GM12878 (cell line): ENCODE data around the gene SUPT6H. TPM values are rescaled to one million over a fixed set of nuclear protein-coding genes. Genes with fewer than 3 reads are reported as not detected.

ENCODE experiments used
- ATAC-seq: fragments of 200-7000 bp; cut with Tn5 transposase; 3 replicates; pipeline ENCODE4 v1.9.1; 2020; ENCODE audit warnings: mild to moderate bottlenecking, moderate library complexity
- BruUV-seq: library from RNA; stranded (reverse); fragments of 400-500 nt; replicated peaks from 2 replicates; lab custom pipeline; 2021; lab: Mats Ljungman, UMichigan
- CTCF ChIA-PET: fragments of 300-600 bp; sonication (Branson Sonifier 250); formaldehyde crosslinking; extraction: SDS; loops from one replicate; lab custom pipeline; 2021; ENCODE audit warnings: inconsistent platforms; lab: Yijun Ruan, JAX
- POLR2A ChIA-PET: fragments of 350-600 bp; formaldehyde crosslinking; extraction: SDS; loops from one replicate; lab custom pipeline; 2021; ENCODE audit warnings: inconsistent platforms; lab: Charles Lee
- RAD21 ChIA-PET: fragments of 300-600 bp; sonication (Branson Sonifier 250); formaldehyde crosslinking; loops from one replicate; lab custom pipeline; 2023; ENCODE audit warnings: antibody characterized with exemption; ENCODE audit not compliant: unreplicated experiment; lab: Charles Lee
- SMC1A ChIA-PET: fragments of 300-600 bp; sonication (Branson Sonifier 250); formaldehyde crosslinking; loops from one replicate; lab custom pipeline; 2023; ENCODE audit not compliant: unreplicated experiment, uncharacterized antibody; lab: Charles Lee
- DNase-seq: peaks from one replicate; pipeline ENCODE4 v3.0.0-alpha.2; 2011; ENCODE audit warnings: low read depth, low spot score
- FAIRE-seq: peaks from 3 replicates; lab custom pipeline; 2011; peaks lifted over from hg19 to GRCh38; lab: Jason Lieb, UNC
- H2AFZ ChIP-seq: 2 replicates; pipeline ENCODE4 v1.6.0; 2011; ENCODE audit warnings: low read depth, low read length, control low read depth; ENCODE audit not compliant: control insufficient read depth
- H3K27ac ChIP-seq: 2 replicates; pipeline ENCODE4 v1.5.1; 2011; ENCODE audit warnings: control low read depth; ENCODE audit not compliant: control insufficient read depth, insufficient read depth
- H3K27me3 ChIP-seq, 2 experiments: replicated peaks in 1 of 2; 2 replicates each; pipeline versions ENCODE4 v1.6.0 to v1.6.1; 2011; ENCODE audit warnings: low read length in 1 of 2; ENCODE audit not compliant: control insufficient read depth in 2 of 2, insufficient read depth in 2 of 2
- H3K36me3 ChIP-seq, 2 experiments: 2 replicates each; pipeline ENCODE4 v1.5.1; 2011; ENCODE audit warnings: low read length in 1 of 2; ENCODE audit not compliant: control insufficient read depth in 2 of 2, insufficient read depth in 2 of 2
- H3K4me1 ChIP-seq: 2 replicates; pipeline ENCODE4 v1.6.1; 2011; ENCODE audit warnings: mild to moderate bottlenecking, low read length, moderate library complexity, mixed read lengths; ENCODE audit not compliant: control insufficient read depth, insufficient read depth
- H3K4me2 ChIP-seq: 2 replicates; pipeline ENCODE4 v1.6.0; 2011; ENCODE audit warnings: control low read depth; ENCODE audit not compliant: control insufficient read depth, insufficient read depth
- H3K4me3 ChIP-seq: fragments of 200-600 bp; sonication (generic); 2 replicates; pipeline ENCODE4 v1.5.1; 2016
- H3K79me2 ChIP-seq: 2 replicates; pipeline ENCODE4 v1.6.0; 2011; ENCODE audit warnings: low read length; ENCODE audit not compliant: control insufficient read depth, insufficient read depth
- H3K9ac ChIP-seq: 2 replicates; pipeline ENCODE4 v1.8.0; 2011; ENCODE audit warnings: low read length, control low read depth, mixed read lengths; ENCODE audit not compliant: control insufficient read depth, insufficient read depth
- H3K9me3 ChIP-seq: replicated peaks from 3 replicates; pipeline ENCODE4 v1.5.1; 2011; ENCODE audit warnings: mild to moderate bottlenecking, low read length; ENCODE audit not compliant: control insufficient read depth, insufficient read depth
- H4K20me1 ChIP-seq: 2 replicates; pipeline ENCODE4 v1.6.0; 2011; ENCODE audit not compliant: control insufficient read depth, insufficient read depth
- BCL3 ChIP-seq: IDR thresholded peaks from 2 replicates; pipeline ENCODE4 v1.6.1; 2011; ENCODE audit warnings: borderline replicate concordance, low read depth, mild to moderate bottlenecking, moderate library complexity, low read length; ENCODE audit not compliant: insufficient read depth, poor library complexity, severe bottlenecking
- BRCA1 ChIP-seq: IDR thresholded peaks from 2 replicates; pipeline ENCODE4 v1.6.1; 2011; ENCODE audit warnings: low read depth, low read length, improper control_type of control experiment
- HDAC2 ChIP-seq: fragments of 200-600 bp; sonication (generic); IDR thresholded peaks from 2 replicates; pipeline ENCODE4 v1.6.1; 2017
- KLF5 ChIP-seq: fragments of 450-650 bp; IDR thresholded peaks from 2 replicates; pipeline ENCODE4 v1.6.1; 2014; ENCODE audit warnings: mild to moderate bottlenecking; ENCODE audit not compliant: partially characterized antibody
- MXI1 ChIP-seq: fragments of 150-350 bp; IDR thresholded peaks from 2 replicates; pipeline ENCODE4 v1.6.1; 2011; ENCODE audit warnings: low read depth, mild to moderate bottlenecking, inconsistent platforms, low read length, improper control_type of control experiment
- NBN ChIP-seq: fragments of 450-650 bp; IDR thresholded peaks from 2 replicates; pipeline ENCODE4 v1.6.1; 2016
- NRF1 ChIP-seq: conservative IDR thresholded peaks from 2 replicates; pipeline ENCODE4 v1.6.1; 2011; ENCODE audit warnings: mild to moderate bottlenecking, low read depth, low read length, improper control_type of control experiment
- POLR2A ChIP-seq: IDR thresholded peaks from 2 replicates; pipeline ENCODE4 v1.6.1; 2011; ENCODE audit warnings: low read depth, mild to moderate bottlenecking, low read length
- POLR2AphosphoS2 ChIP-seq: IDR thresholded peaks from 2 replicates; pipeline ENCODE4 v1.6.1; 2011; ENCODE audit warnings: low read depth, mild to moderate bottlenecking, low read length, improper control_type of control experiment, moderate library complexity
- POLR2AphosphoS5 ChIP-seq: IDR thresholded peaks from 2 replicates; pipeline ENCODE4 v1.6.1; 2011; ENCODE audit warnings: mild to moderate bottlenecking, low read length, inconsistent platforms
- RAD51 ChIP-seq: fragments of 450-650 bp; IDR thresholded peaks from 2 replicates; pipeline ENCODE4 v1.6.1; 2016; ENCODE audit warnings: moderate library complexity, mild to moderate bottlenecking, inconsistent platforms
- SMC3 ChIP-seq: IDR thresholded peaks from 2 replicates; pipeline ENCODE4 v1.6.1; 2011; ENCODE audit warnings: low read length, improper control_type of control experiment, borderline replicate concordance
- SUPT20H ChIP-seq: IDR thresholded peaks from 2 replicates; pipeline ENCODE4 v1.6.1; 2011; ENCODE audit warnings: low read depth, mild to moderate bottlenecking, low read length, moderate library complexity, borderline replicate concordance; ENCODE audit not compliant: control insufficient read depth
- ZBED1 ChIP-seq: IDR thresholded peaks from 2 replicates; pipeline ENCODE4 v1.6.1; 2016; ENCODE audit warnings: borderline replicate concordance
- ZZZ3 ChIP-seq: IDR thresholded peaks from 2 replicates; pipeline ENCODE4 v1.6.1; 2011; ENCODE audit warnings: low read depth; ENCODE audit not compliant: control insufficient read depth, insufficient read length
- WGBS: methylation state at CpG from one replicate; pipeline ENCODE4 v1.1.6; 2016; ENCODE audit warnings: low lambda C conversion rate; ENCODE audit not compliant: insufficient replicate concordance, insufficient coverage; ENCODE audit errors: missing lambda C conversion rate; 5-methylcytosine and 5-hydroxymethylcytosine counted together
- in situ Hi-C: fragments of 300-500 bp; cut with MboI; formaldehyde crosslinking; loops from 9 replicates; pipeline ENCODE4 v1.14.3; 2018; ENCODE audit warnings: mixed read lengths
- intact Hi-C: fragments of 100-400 bp; cut with micrococcal nuclease; formaldehyde crosslinking; loops from one replicate; pipeline ENCODE4 v1.14.2; 2022; ENCODE audit not compliant: unreplicated experiment
- polyA plus RNA-seq, 11 experiments: library from polyadenylated mRNA; depleted of rRNA in 4 of 11; unstranded in 6 of 11; stranded (reverse) in 5 of 11; fragments of >200 nt; fragmentation: Nextera tagmentation in 4 of 11; fragmentation: Illumina TruSeq in 1 of 11; extraction: Ambion mirVana in 4 of 11; extraction: Trizol in 1 of 11; gene quantifications; 1 replicate in 1 of 11; 2 replicates in 10 of 11; pipeline versions ENCODE4 v1.2.1 to v1.2.3, GENCODE V29; 2011 to 2016; ENCODE audit warnings: inconsistent platforms in 2 of 11, missing spikeins in 2 of 11, low read depth in 1 of 11
- total RNA-seq, 4 experiments: library from RNA; depleted of rRNA in 3 of 4; stranded (reverse); fragments of >200 nt in 3 of 4; fragmentation: Illumina TruSeq in 1 of 4; extraction: Trizol in 1 of 4; gene quantifications; 2 replicates each; pipeline versions ENCODE4 v1.2.1 to v1.2.3, GENCODE V29; 2013 to 2021
- TF ChIP-seq, protein P1 (sequence below): fragments of 450-650 bp; formaldehyde crosslinking; IDR thresholded peaks from 2 replicates; pipeline ENCODE4 v1.4.0; 2020; ENCODE audit warnings: mild to moderate bottlenecking, moderate library complexity

Gene SUPT6H
- total and polyA plus RNA-seq, 10 of the 15 experiments (the other 5 are each of a cell fraction or from before 2014, with no cell fraction given), result 1.7 to 58.8 (median 37.7) TPM

- no peak for TF ChIP-seq NRF1
- no peak for TF ChIP-seq BRCA1
- peak; percentile 73; the same call in 1 of the 2 replicates for TF ChIP-seq NBN
- TF ChIP-seq ZBED1, result 0 out of 2 replicates have a peak, but pooled peaks have one; percentile 25
- TF ChIP-seq KLF5, result peak; percentile 18
- TF ChIP-seq MXI1, result no peak; the same call in 1 of the 2 replicates
Observed at GRCh38 chr17:28750178-28751047, 88.4 kb downstream of the SUPT6H start (continued).

DNA sequence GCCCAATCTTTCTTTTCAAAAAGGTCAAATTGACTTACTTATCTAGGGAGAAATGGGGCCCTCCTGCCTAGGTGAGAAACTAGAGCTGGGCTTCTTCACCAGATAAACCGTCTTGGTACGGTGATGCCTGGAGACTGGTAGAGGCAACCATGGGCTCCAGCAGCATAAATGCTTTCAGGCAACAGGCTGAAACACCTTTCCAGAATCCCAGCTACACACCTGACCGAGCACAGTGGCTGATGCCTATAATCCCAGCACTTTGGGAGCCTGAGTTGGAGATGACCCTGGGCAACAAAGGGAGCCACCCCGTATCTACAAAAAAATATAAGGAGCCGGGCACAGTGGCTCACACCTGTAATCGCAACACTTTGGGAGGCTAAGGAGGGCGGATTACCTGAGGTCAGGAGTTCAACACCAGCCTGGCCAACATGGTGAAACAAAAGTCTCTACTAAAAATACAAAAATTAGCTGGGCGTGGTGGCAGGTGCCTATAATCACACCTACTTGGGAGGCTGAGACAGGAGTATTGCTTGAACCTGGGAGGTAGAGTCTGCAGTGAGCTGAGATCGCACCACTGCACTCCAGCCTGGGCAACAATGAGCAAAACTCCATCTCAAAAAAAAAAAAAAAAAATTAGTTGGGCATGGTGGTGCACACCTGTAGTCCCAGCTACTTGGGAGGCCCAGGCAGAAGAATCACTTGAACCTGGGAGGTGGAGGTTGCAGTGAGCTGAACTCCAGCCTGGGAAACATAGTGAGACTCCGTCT lies 89.8 kb downstream of the SUPT6H start:
- no peak for ATAC-seq
- peaks cover 11% of the 10 kb centered on the region for H4K20me1 ChIP-seq
- WGBS, result 99% methylated on average over 10 of the region's 10 CpGs
- H3K27me3 ChIP-seq, result no peaks in the 10 kb centered on the region
- in situ Hi-C loops (no loop called here), intact Hi-C loops (no loop called here)
- no peak overlapping the region for H3K4me3 ChIP-seq
- no peak overlapping the region for H3K4me2 ChIP-seq
- peaks cover 19% of the 10 kb centered on the region for H3K4me1 ChIP-seq
- BruUV-seq, result no TSS peak
- POLR2A ChIA-PET, result interaction anchor here (0.6 to 15.2 kb wide), 5 partner anchors 24 to 198 kb away, joined by 3 to 485 read pairs (median 3); partner anchors contain the start of genes NEK8, RPL23A and TLCD1
- SMC1A ChIA-PET, result interaction anchor here (0.7 to 17.8 kb wide), 8 partner anchors 10 to 174 kb away, joined by 3 to 326 read pairs (median 3); partner anchors contain the start of genes NEK8 and TLCD1
- CTCF ChIA-PET, result interaction anchor here (0.7 to 10.0 kb wide), 12 partner anchors 10 to 202 kb away, joined by 3 to 394 read pairs (median 6); partner anchors contain the start of genes DHRS13, NEK8, RPL23A and TLCD1
- no peaks in the 10 kb centered on the region for H3K9me3 ChIP-seq
- peaks cover 28 to 30% of the 10 kb centered on the region in 2 experiments for H3K36me3 ChIP-seq
- H2AFZ ChIP-seq, result no peak overlapping the region
- RAD21 ChIA-PET, result interaction anchor here (1.0 to 17.4 kb wide), 7 partner anchors 12 to 202 kb away, joined by 3 to 375 read pairs (median 4); partner anchors contain the start of genes NEK8, PROCA1 and TLCD1
- no peak overlapping the region for H3K9ac ChIP-seq
- H3K79me2 ChIP-seq, result peaks cover 39% of the 10 kb centered on the region
- no peak overlapping the region for H3K27ac ChIP-seq
- no peak for DNase-seq
- FAIRE-seq, result no peak
- no peak for TF ChIP-seq ZZZ3
- peak; percentile 51 for TF ChIP-seq POLR2A
- TF ChIP-seq POLR2AphosphoS5, result 0 out of 2 replicates have a peak, but pooled peaks have one; percentile 57
- TF ChIP-seq, protein P1, sequence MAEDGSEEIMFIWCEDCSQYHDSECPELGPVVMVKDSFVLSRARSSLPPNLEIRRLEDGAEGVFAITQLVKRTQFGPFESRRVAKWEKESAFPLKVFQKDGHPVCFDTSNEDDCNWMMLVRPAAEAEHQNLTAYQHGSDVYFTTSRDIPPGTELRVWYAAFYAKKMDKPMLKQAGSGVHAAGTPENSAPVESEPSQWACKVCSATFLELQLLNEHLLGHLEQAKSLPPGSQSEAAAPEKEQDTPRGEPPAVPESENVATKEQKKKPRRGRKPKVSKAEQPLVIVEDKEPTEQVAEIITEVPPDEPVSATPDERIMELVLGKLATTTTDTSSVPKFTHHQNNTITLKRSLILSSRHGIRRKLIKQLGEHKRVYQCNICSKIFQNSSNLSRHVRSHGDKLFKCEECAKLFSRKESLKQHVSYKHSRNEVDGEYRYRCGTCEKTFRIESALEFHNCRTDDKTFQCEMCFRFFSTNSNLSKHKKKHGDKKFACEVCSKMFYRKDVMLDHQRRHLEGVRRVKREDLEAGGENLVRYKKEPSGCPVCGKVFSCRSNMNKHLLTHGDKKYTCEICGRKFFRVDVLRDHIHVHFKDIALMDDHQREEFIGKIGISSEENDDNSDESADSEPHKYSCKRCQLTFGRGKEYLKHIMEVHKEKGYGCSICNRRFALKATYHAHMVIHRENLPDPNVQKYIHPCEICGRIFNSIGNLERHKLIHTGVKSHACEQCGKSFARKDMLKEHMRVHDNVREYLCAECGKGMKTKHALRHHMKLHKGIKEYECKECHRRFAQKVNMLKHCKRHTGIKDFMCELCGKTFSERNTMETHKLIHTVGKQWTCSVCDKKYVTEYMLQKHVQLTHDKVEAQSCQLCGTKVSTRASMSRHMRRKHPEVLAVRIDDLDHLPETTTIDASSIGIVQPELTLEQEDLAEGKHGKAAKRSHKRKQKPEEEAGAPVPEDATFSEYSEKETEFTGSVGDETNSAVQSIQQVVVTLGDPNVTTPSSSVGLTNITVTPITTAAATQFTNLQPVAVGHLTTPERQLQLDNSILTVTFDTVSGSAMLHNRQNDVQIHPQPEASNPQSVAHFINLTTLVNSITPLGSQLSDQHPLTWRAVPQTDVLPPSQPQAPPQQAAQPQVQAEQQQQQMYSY, result no peak
- TF ChIP-seq SMC3, result no peak
- no peak for TF ChIP-seq POLR2AphosphoS2
- TF ChIP-seq SUPT20H, result no peak
- no peak for TF ChIP-seq BCL3
- no peak for TF ChIP-seq RAD51
- TF ChIP-seq HDAC2, result no peak
